Psoas muscle (tissue), 8 donors: ENCODE measurements around the gene YAF2. TPM values are rescaled to one million over a fixed set of nuclear protein-coding genes. Genes with fewer than 3 reads are reported as not detected.

Source experiments
- ATAC-seq, 4 donors: fragments of 200-7000 bp; cut with Tn5 transposase; one replicate each; pipeline ENCODE4 v1.9.1; 2020; ENCODE audit warnings: moderate library complexity in 3 of 4, mild to moderate bottlenecking in 2 of 4
- DNase-seq, 2 donors: peaks; one replicate each; pipeline ENCODE4 v3.0.0-alpha.2; 2020
- H3K27ac ChIP-seq: fragments of 200-600 bp; one replicate; pipeline ENCODE4 v1.8.0; 2022
- H3K27me3 ChIP-seq, 3 donors: fragments of 200-600 bp in 1 of 3; one replicate each; pipeline versions ENCODE4 v1.6.1 to v1.8.0; 2013 to 2022; ENCODE audit warnings: low read length in 2 of 3, mild to moderate bottlenecking in 2 of 3, moderate library complexity in 1 of 3; ENCODE audit not compliant: insufficient read depth in 3 of 3
- H3K36me3 ChIP-seq, 2 donors: fragments of 200-600 bp in 1 of 2; one replicate each; pipeline versions ENCODE4 v1.6.1 to v1.8.0; 2013 to 2022; ENCODE audit warnings: low read depth in 1 of 2, mild to moderate bottlenecking in 1 of 2, moderate library complexity in 1 of 2; ENCODE audit not compliant: insufficient read depth in 1 of 2
- H3K4me1 ChIP-seq: fragments of 200-600 bp; one replicate; pipeline ENCODE4 v1.8.0; 2022
- H3K4me3 ChIP-seq: fragments of 200-600 bp; one replicate; pipeline ENCODE4 v1.8.0; 2022; ENCODE audit warnings: mild to moderate bottlenecking
- H3K9me3 ChIP-seq: fragments of 200-600 bp; one replicate; pipeline ENCODE4 v1.8.0; 2022
- WGBS, 3 donors: extraction: QIAGEN DNeasy Blood & Tissue Kit; methylation state at CpG; one replicate each; pipeline versions ENCODE4 v1.1.6 to v1.1.7; 2013; 5-methylcytosine and 5-hydroxymethylcytosine counted together
- intact Hi-C, 2 donors: fragments of 100-400 bp; cut with DNase I; formaldehyde crosslinking; loops; one replicate each; pipeline versions ENCODE4 v1.11.0 to v1.14.2; 2022
- polyA plus RNA-seq, 3 donors: library from polyadenylated mRNA; stranded (reverse); fragments of 200-250 nt; gene quantifications; one replicate each; pipeline ENCODE4 v1.2.3, GENCODE V29; 2013
- total RNA-seq, 4 donors: library from RNA; stranded (reverse); fragmentation: NEBNext Ultra II Directional in 2 of 4; extraction: Animal tissue kit (Norgen Biotek cat#: 25700) in 2 of 4; gene quantifications; one replicate each; pipeline versions ENCODE4 v1.2.1 to v1.2.4, GENCODE V29; 2021 to 2023
- TF ChIP-seq, protein P1 (sequence below): fragments of 200-600 bp; IDR thresholded peaks from one replicate; pipeline ENCODE4 v1.8.0; 2022; ENCODE audit warnings: antibody characterized with exemption
- donor health status: healthy with polysubstance abuse.
- donor health status: DM: no; HTN: no; CAD: no; lungs with moderate emphysema.
- donor health status: Bipolar disorder and iron deficiency.
- donor health status: healthy.
- donor health status: DM: yes; HTN: yes; CAD: no.
- donor health status: DM: no; HTN: no; CAD: no.
- donor health status: DM: no; HTN: no; CAD: no.
- donor health status: DM: yes; HTN: yes; CAD: no.

Gene YAF2
- total and polyA plus RNA-seq, 7 donors: 12.2 to 99.2 (median 50.9) TPM

DNA sequence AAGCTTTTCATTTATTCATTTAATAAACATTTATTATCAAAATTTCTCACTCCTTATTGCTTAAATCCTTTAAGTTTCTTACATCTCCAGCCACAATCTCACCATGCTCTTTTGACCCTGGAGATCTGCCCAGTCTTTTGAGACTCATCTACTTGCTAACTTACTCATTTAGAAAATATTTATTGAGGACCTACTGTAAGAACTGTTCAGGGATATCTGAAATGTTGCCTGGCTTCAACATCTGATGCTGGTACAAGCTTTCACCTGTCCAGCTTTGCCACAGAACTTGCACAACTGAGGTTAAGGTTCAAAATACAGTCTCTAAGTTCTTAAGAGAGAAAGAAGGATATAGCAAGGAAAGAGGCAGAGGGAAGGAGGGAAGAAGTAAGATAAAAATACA, 75.9 kb downstream of the YAF2 start:
- DNase-seq (no peak), ATAC-seq (no peak)
- Histone ChIP-seq H3K4me1 (no peaks in the 10 kb centered on the region), H3K4me3 (no peak overlapping the region), H3K27ac (no peak overlapping the region), H3K36me3 (peaks cover 0 to 39% of the 10 kb centered on the region in 2 donors), H3K27me3 (no peaks in the 10 kb centered on the region), H3K9me3 (no peaks in the 10 kb centered on the region)
- intact Hi-C loops: no loop called here
- TF ChIP-seq, protein P1, sequence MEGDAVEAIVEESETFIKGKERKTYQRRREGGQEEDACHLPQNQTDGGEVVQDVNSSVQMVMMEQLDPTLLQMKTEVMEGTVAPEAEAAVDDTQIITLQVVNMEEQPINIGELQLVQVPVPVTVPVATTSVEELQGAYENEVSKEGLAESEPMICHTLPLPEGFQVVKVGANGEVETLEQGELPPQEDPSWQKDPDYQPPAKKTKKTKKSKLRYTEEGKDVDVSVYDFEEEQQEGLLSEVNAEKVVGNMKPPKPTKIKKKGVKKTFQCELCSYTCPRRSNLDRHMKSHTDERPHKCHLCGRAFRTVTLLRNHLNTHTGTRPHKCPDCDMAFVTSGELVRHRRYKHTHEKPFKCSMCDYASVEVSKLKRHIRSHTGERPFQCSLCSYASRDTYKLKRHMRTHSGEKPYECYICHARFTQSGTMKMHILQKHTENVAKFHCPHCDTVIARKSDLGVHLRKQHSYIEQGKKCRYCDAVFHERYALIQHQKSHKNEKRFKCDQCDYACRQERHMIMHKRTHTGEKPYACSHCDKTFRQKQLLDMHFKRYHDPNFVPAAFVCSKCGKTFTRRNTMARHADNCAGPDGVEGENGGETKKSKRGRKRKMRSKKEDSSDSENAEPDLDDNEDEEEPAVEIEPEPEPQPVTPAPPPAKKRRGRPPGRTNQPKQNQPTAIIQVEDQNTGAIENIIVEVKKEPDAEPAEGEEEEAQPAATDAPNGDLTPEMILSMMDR: no peak

DNA sequence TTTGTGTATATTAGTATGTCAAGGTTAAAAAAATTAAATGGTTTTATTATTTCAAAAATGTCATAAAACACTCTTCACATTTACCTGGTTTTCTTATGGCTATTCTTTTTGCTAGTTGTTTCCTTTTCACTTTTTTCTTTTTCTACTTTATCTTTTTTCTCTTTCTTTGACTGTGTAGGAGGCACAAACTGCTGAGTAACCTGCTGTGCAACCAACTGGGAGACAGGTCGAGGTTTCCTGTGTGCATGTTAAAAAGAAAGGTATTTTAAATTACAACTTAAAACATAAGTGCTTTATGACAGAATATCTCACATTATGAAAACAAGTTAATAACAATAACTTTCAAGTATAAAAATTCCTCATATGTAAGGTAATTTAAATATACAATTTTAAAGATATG, 76.5 kb downstream of the YAF2 start:
- WGBS, 3 donors: 80 to 91% (median 88%) methylated on average over 1 of the region's 1 CpG

DNA sequence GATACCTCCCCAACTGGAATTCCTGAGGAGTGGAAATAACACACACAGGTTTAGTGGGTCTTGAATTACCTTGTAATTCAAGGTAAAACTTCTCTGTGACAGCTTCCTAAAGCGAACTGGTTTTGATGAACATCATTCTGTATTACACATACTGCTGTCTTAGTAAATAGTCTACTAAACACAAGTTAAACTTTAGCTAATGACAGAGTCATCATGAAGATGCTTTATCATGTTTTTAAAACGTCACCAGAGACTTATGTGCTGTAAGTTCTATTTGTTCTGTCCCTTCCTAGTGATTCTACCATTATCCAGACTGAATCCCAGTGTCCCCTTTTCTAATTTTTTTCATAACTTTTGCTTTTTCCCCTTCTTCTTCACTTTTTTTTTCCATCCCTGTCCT, 81.8 kb downstream of the YAF2 start:
- WGBS, 3 donors: 72 to 85% (median 84%) methylated on average over 2 of the region's 2 CpGs
- no peaks in the 10 kb centered on the region for H3K9me3 ChIP-seq
- H3K4me3 ChIP-seq: no peak overlapping the region
- ATAC-seq (peak in 1 of 4 donors; percentile 13), DNase-seq (no peak)
- TF ChIP-seq, protein P1: no peak
- no peaks in the 10 kb centered on the region for H3K4me1 ChIP-seq
- intact Hi-C loops: no loop called here
- H3K36me3 ChIP-seq: peaks cover 0 to 34% of the 10 kb centered on the region in 2 donors
- H3K27me3 ChIP-seq: no peaks in the 10 kb centered on the region
- H3K27ac ChIP-seq: no peak overlapping the region

More for the DNA sequence above, 76.5 kb downstream of the YAF2 start:
- intact Hi-C loops: no loop called here
- H3K9me3 ChIP-seq: no peaks in the 10 kb centered on the region
- DNase-seq: no peak
- peaks cover 0 to 39% of the 10 kb centered on the region in 2 donors for H3K36me3 ChIP-seq
- no peaks in the 10 kb centered on the region for H3K4me1 ChIP-seq
- no peak overlapping the region for H3K27ac ChIP-seq
- TF ChIP-seq, protein P1: no peak
- no peak for ATAC-seq
- no peaks in the 10 kb centered on the region for H3K27me3 ChIP-seq
- H3K4me3 ChIP-seq: no peak overlapping the region

DNA sequence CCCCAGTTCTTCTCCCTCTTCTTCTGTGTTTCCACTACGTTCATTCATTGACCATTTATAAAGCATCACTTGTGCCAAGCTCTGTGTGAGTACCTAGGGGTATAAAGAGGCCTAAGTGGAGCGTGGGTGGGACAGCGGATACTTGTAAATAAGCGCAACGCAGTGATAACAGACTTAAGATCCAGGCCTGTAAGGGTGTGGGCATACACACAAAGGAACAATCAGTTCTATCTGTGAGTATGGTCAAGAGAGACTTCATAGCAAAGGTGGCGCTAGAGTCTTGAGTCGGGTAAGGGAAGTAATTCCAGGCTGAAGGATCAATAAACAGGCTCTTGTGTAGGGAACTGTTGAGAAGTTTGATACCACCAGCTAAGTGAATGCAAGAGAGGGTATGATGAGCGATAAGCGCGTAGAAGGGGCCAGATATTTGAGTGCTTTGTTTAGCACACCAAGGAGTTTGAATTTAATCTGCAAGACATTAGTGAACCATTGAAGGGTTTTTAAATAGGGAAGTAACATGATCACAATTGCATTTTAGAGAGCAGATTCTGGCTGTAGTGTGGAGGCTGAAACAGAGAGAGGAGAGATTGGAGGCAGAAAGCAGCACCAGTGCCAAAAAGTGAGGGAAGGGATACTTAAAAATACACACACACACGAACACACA, 92.4 kb downstream of the YAF2 start:
- Histone ChIP-seq H3K4me3 (peak overlapping the region; percentile 73), H3K4me1 (peaks cover 15% of the 10 kb centered on the region), H3K27me3 (no peaks in the 10 kb centered on the region), H3K36me3 (no peaks in the 10 kb centered on the region), H3K9me3 (no peaks in the 10 kb centered on the region), H3K27ac (peak overlapping the region; percentile 85)
- DNase-seq: no peak
- WGBS, 3 donors: 73 to 82% (median 74%) methylated on average over 11 of the region's 11 CpGs
- no peak for ATAC-seq
- intact Hi-C loops: no loop called here
- TF ChIP-seq, protein P1: no peak

DNA sequence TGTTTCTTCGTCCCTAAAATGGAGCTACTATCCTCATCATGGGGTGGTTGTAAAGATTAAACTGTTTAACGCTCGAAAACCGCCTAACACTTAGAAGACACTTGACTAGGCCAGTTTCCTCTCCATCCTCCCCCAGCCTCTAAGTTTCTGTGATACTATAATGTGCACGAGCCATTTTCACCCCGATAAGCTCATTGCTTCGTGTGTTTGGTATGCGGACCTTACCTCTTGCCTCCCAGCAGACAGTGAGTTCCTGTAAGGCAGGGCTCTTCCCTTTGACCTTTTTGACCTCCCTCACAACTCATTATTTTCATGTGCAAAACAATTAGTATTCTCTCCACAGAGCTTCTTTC, 92.9 kb downstream of the YAF2 start:
- ATAC-seq (peak in 3 of 4 donors; percentile 4 to 26 (median 6)), DNase-seq (no peak)
- intact Hi-C loops: no loop called here
- Histone ChIP-seq H3K27ac (peak overlapping the region; percentile 85), H3K4me3 (peak overlapping the region; percentile 73), H3K27me3 (no peaks in the 10 kb centered on the region), H3K36me3 (no peaks in the 10 kb centered on the region), H3K4me1 (peaks cover 18% of the 10 kb centered on the region), H3K9me3 (no peaks in the 10 kb centered on the region)
- TF ChIP-seq, protein P1: no peak
- WGBS, 3 donors: 2 to 18% (median 6%) methylated on average over 8 of the region's 8 CpGs
